GM23248 (cell line): Measurements from ENCODE around the gene DNAH9. TPM values are rescaled to one million over a fixed set of nuclear protein-coding genes. Genes with fewer than 3 reads are reported as not detected.

Source experiments
- DNase-seq: peaks from one replicate; pipeline ENCODE4 v3.0.0-alpha.2; 2015
- H2AFZ ChIP-seq: fragments of 200-600 bp; sonication (generic); 2 replicates; pipeline ENCODE4 v1.6.1; 2016; ENCODE audit warnings: antibody characterized with exemption
- H3F3A ChIP-seq: fragments of 200-600 bp; sonication (generic); 2 replicates; pipeline ENCODE4 v1.6.1; 2016; ENCODE audit warnings: mild to moderate bottlenecking, antibody characterized with exemption, mixed run types; ENCODE audit not compliant: insufficient read depth
- H3K27ac ChIP-seq: fragments of 200-600 bp; sonication (generic); 2 replicates; pipeline ENCODE4 v1.5.1; 2016; ENCODE audit warnings: mild to moderate bottlenecking
- H3K27me3 ChIP-seq: fragments of 200-600 bp; sonication (generic); replicated peaks from 2 replicates; pipeline ENCODE4 v1.6.1; 2016; ENCODE audit warnings: mild to moderate bottlenecking; ENCODE audit not compliant: insufficient read depth
- H3K36me3 ChIP-seq: fragments of 200-600 bp; sonication (generic); 2 replicates; pipeline ENCODE4 v1.6.1; 2016; ENCODE audit warnings: low read depth, mild to moderate bottlenecking
- H3K4me1 ChIP-seq: fragments of 200-600 bp; sonication (generic); 2 replicates; pipeline ENCODE4 v1.6.1; 2016; ENCODE audit warnings: mild to moderate bottlenecking; ENCODE audit not compliant: insufficient read depth
- H3K4me2 ChIP-seq: fragments of 200-600 bp; sonication (generic); one replicate; pipeline ENCODE4 v1.6.1; 2016; ENCODE audit warnings: mild to moderate bottlenecking; ENCODE audit not compliant: unreplicated experiment
- H3K4me3 ChIP-seq: fragments of 200-600 bp; sonication (generic); 2 replicates; pipeline ENCODE4 v1.5.1; 2016; ENCODE audit warnings: mild to moderate bottlenecking
- H3K79me2 ChIP-seq: fragments of 200-600 bp; sonication (generic); 2 replicates; pipeline ENCODE4 v1.6.1; 2016; ENCODE audit warnings: mild to moderate bottlenecking; ENCODE audit not compliant: insufficient read depth
- H3K9ac ChIP-seq: fragments of 200-600 bp; sonication (generic); 2 replicates; pipeline ENCODE4 v1.6.1; 2016; ENCODE audit warnings: mild to moderate bottlenecking
- H3K9me2 ChIP-seq: fragments of 200-600 bp; sonication (generic); 2 replicates; pipeline ENCODE4 v1.6.1; 2016; ENCODE audit warnings: mixed run types, mild to moderate bottlenecking, moderate library complexity; ENCODE audit not compliant: insufficient read depth
- H3K9me3 ChIP-seq: fragments of 200-600 bp; sonication (generic); one replicate; pipeline ENCODE4 v1.6.1; 2017; ENCODE audit warnings: low read depth
- H4K20me1 ChIP-seq: fragments of 200-600 bp; sonication (generic); 2 replicates; pipeline ENCODE4 v1.6.0; 2016; ENCODE audit not compliant: insufficient read depth
- EZH2 ChIP-seq: fragments of 200-600 bp; sonication (generic); IDR thresholded peaks from 2 replicates; pipeline ENCODE4 v1.6.1; 2018; ENCODE audit warnings: antibody characterized with exemption, mild to moderate bottlenecking; ENCODE audit not compliant: insufficient read depth, poor library complexity, severe bottlenecking
- EZH2phosphoT487 ChIP-seq: fragments of 200-600 bp; sonication (generic); IDR thresholded peaks from 2 replicates; pipeline ENCODE4 v1.6.1; 2018; ENCODE audit warnings: antibody characterized with exemption, moderate library complexity, mild to moderate bottlenecking, low read depth; ENCODE audit not compliant: insufficient read depth
- WGBS, 2 experiments: methylation state at CpG; one replicate each; pipeline ENCODE4 v1.1.6; 2015 to 2017; ENCODE audit warnings: low lambda C conversion rate in 2 of 2, low coverage in 1 of 2; ENCODE audit errors: missing lambda C conversion rate in 2 of 2; 5-methylcytosine and 5-hydroxymethylcytosine counted together
- in situ Hi-C: fragments of 300-500 bp; cut with MboI; formaldehyde crosslinking; loops from 2 replicates; pipeline ENCODE4 v1.15.0; 2020
- polyA plus RNA-seq: library from polyadenylated mRNA; unstranded; fragments of >200 nt; fragmentation: Nextera tagmentation; extraction: Ambion mirVana; gene quantifications from 2 replicates; pipeline ENCODE4 v1.2.1, GENCODE V29; 2016
- total RNA-seq: library from RNA; depleted of rRNA; stranded (reverse); fragments of >200 nt; shearing (Covaris generic); gene quantifications from 2 replicates; pipeline ENCODE4 v1.2.3, GENCODE V29; 2014

DNAH9 gene
- total and polyA plus RNA-seq, 2 experiments from 2014 or later = not detected

DNA sequence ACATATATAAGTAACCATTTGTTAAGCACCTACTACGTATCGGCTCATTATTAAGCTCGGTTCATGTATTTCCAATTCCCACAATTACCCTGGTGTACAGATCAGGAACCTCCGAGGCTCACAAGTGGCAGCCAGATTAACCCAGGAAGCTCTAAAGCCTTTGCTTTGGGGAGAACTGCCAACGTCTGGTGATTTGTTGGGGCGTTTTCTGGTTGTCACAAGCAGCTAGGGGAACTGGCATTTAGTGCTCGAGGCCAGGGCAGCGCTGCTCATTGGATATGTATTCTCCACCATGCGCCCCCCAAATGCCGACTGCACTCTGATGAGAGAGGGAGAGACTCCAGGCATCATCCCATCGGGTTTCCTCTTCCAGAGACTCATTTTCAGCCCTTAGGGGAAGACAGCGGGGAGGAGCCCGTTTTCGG is 398.5 kb downstream of the DNAH9 start:
- H3F3A ChIP-seq = no peaks in the 10 kb centered on the region
- peaks cover 18% of the 10 kb centered on the region; the same call in 1 of the 2 replicates for H3K79me2 ChIP-seq
- peak overlapping the region; percentile 97 for H3K4me3 ChIP-seq
- 0 to 1% methylated on average over 14 of the region's 14 CpGs for WGBS, 2 experiments
- H3K27ac ChIP-seq = peak overlapping the region; percentile 89
- peaks cover 6% of the 10 kb centered on the region for H3K4me1 ChIP-seq
- H3K9me2 ChIP-seq = no peaks in the 10 kb centered on the region
- in situ Hi-C loops = no loop called here
- no peaks in the 10 kb centered on the region for H3K9me3 ChIP-seq
- peak overlapping the region; percentile 99 for H2AFZ ChIP-seq
- no peaks in the 10 kb centered on the region for H3K27me3 ChIP-seq
- peak; percentile 72 for DNase-seq
- peak overlapping the region; percentile 97 for H3K9ac ChIP-seq
- H4K20me1 ChIP-seq = no peaks in the 10 kb centered on the region
- no peak for TF ChIP-seq EZH2
- TF ChIP-seq EZH2phosphoT487 = no peak
- H3K36me3 ChIP-seq = 0 out of 2 replicates have a peak, but pooled peaks cover 3% of the 10 kb centered on the region
- peak overlapping the region; percentile 97 for H3K4me2 ChIP-seq

DNA sequence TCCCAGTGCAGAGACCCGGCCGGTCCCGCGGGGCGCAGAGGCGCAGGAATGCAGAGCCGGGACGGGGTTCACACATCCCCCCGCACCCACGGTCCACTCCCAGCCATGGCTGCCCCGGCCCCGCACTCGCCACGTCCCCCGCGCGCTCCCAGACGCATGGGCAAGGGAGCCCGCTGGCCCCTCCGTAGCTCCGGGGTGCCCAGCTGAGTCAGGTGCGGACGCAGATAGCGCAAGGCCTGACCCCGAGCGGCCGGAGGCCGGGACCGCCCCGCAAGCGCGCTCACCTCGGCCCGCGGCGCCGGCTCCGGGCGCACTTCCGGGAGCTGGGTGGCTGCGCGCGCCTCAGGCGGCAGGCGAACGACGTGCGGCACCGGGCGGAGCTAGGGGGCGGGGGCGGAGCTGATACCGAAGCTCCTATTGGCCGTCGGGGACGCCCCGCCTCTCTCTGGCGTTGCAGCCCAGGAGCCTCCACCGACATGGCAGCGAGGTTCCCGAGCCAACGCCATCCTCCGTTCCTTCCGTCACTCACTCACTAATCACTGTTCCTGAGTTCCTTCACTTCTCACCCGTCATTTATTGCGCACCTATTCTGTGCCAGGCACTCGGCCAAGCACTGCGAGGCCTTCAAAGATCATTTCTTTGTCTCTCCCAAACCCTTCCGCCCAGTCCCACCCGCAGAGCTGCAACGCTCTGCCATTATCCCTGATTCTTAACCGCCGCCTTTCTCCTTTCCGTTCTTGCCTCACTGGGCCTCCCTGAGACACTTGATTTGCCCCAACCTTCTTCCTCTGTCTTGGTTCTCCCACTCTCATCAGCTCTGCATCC is 399.1 kb downstream of the DNAH9 start, which contains the start of gene ZNF18:
TSS of gene ZNF18 (minus strand) at position 329 of the 825 bp plus-strand sequence. CDS start 4,646 bp downstream, outside the sequence.
- peaks cover 18% of the 10 kb centered on the region; the same call in 1 of the 2 replicates for H3K79me2 ChIP-seq
- peak within 1 kb of the TSS; percentile 97 for H3K4me2 ChIP-seq
- peak within 1 kb of the TSS; percentile 97 for H3K4me3 ChIP-seq
- DNase-seq = peak; percentile 99
- H4K20me1 ChIP-seq = no peaks in the 10 kb centered on the region
- no peaks in the 10 kb centered on the region for H3K27me3 ChIP-seq
- H2AFZ ChIP-seq = peak within 1 kb of the TSS; percentile 99
- no peaks in the 10 kb centered on the region for H3F3A ChIP-seq
- H3K36me3 ChIP-seq = no peaks in the 10 kb centered on the region
- in situ Hi-C loops = no loop called here
- peak within 1 kb of the TSS; percentile 97 for H3K9ac ChIP-seq
- peaks cover 6% of the 10 kb centered on the region for H3K4me1 ChIP-seq
- no peak for TF ChIP-seq EZH2
- TF ChIP-seq EZH2phosphoT487 = no peak
- H3K9me2 ChIP-seq = no peaks in the 10 kb centered on the region
- WGBS, 2 experiments = 1% methylated on average over 52 to 70 of the region's 74 CpGs
- no peaks in the 10 kb centered on the region for H3K9me3 ChIP-seq
- peak within 1 kb of the TSS; percentile 89 for H3K27ac ChIP-seq

DNA sequence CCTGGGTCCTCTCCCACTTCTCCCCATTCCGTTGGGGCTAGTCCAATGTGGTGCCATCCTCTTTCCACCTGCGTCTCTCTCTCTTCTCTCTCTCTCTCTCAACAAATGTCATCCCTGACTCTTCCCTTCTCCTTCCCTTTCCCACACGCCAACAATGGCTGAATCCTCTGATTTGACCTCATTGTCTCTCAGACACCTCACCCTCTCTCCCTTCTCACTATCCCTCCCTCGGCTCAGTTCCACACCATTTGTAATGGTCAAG is 399.6 kb downstream of the DNAH9 start:
- Histone ChIP-seq H3K27ac (peak overlapping the region; percentile 89), H3K4me3 (peak overlapping the region; percentile 97), H3F3A (no peaks in the 10 kb centered on the region), H3K4me2 (peak overlapping the region; percentile 77), H3K9me3 (no peaks in the 10 kb centered on the region), H3K9ac (peak overlapping the region; percentile 97), H3K79me2 (peaks cover 18% of the 10 kb centered on the region; the same call in 1 of the 2 replicates), H3K36me3 (no peaks in the 10 kb centered on the region), H3K27me3 (no peaks in the 10 kb centered on the region), H4K20me1 (no peaks in the 10 kb centered on the region), H3K9me2 (no peaks in the 10 kb centered on the region), H3K4me1 (peaks cover 6% of the 10 kb centered on the region), H2AFZ (peak overlapping the region; percentile 99)
- DNase-seq = no peak
- 39 to 44% methylated on average over 4 of the region's 4 CpGs for WGBS, 2 experiments
- TF ChIP-seq EZH2phosphoT487 (no peak), EZH2 (no peak)
- in situ Hi-C loops = no loop called here

DNA sequence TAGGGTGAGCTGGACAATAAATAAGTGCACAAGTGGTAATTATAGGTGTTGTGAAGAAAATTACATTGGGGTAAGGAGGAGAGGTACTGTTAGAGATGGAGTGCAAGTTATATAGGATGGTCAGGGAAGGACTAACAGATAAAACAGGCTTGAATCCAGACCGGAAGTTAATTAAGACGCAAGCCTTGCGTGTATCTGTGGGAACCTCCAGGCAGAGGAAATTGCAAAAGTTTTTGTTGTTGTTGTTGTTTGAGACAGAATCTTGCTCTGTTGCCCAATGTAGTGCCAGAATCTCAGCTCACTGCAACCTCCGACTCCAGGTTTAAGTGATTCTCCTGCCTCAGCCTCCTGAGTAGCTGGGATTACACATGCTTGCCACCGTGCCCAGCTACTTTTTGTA is 401.4 kb downstream of the DNAH9 start:
- H3K9me3 ChIP-seq = no peaks in the 10 kb centered on the region
- peaks cover 6% of the 10 kb centered on the region for H3K4me1 ChIP-seq
- no peak overlapping the region for H3K9ac ChIP-seq
- H3K79me2 ChIP-seq = peaks cover 18% of the 10 kb centered on the region; the same call in 1 of the 2 replicates
- TF ChIP-seq EZH2phosphoT487 (no peak), EZH2 (no peak)
- no peaks in the 10 kb centered on the region for H4K20me1 ChIP-seq
- H3K4me3 ChIP-seq = no peak overlapping the region
- in situ Hi-C loops = loop anchor here (10.0 kb wide), 1 partner anchor 65 kb away; no protein-coding TSS in a partner anchor
- H2AFZ ChIP-seq = no peak overlapping the region
- no peak for DNase-seq
- no peak overlapping the region for H3K4me2 ChIP-seq
- no peaks in the 10 kb centered on the region for H3F3A ChIP-seq
- WGBS, 2 experiments = 93 to 97% methylated on average over 5 of the region's 5 CpGs
- H3K36me3 ChIP-seq = no peaks in the 10 kb centered on the region
- H3K27ac ChIP-seq = no peak overlapping the region
- H3K27me3 ChIP-seq = no peaks in the 10 kb centered on the region
- no peaks in the 10 kb centered on the region for H3K9me2 ChIP-seq
